GM19239 (cell line): ENCODE results near the gene ROBO1.
"Not testable (repeated sequence)": the region's sequence is repeated elsewhere in the genome, so short reads cannot be mapped to it uniquely, and the experiment has no call there.

Source experiments
- DNase-seq: peaks from one replicate; pipeline ENCODE4 v3.0.0; 2011; ENCODE audit warnings: low spot score; ENCODE audit not compliant: insufficient read length
- FAIRE-seq: peaks from 2 replicates; lab custom pipeline; 2011; peaks lifted over from hg19 to GRCh38; lab: Jason Lieb, UNC

ROBO1 gene

DNA sequence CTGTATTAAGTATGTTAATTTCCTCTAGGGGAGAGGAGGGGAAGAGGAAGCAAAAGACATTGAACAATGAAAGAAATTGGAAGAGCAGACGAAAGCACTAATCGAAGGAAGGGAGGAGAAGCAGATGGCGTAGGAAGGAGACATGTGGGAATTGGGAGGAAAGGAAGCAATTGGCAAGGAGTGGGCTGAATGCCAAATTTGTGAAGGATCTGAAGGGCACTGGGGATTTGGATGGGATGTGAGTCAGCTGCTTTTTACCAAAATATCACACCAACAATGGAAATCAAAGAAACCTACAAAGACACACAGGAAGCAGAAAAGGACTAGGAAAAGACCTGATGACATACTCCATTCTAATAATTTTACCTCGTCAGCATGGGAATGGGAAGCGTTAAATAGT lies 1029.8 kb downstream of the ROBO1 start:
- FAIRE-seq (no peak), DNase-seq (no peak)

- no peak for DNase-seq
- FAIRE-seq: no peak
These were observed 1030.9 kb downstream of the ROBO1 start for GRCh38 chr3:78736863-78737262.

DNA sequence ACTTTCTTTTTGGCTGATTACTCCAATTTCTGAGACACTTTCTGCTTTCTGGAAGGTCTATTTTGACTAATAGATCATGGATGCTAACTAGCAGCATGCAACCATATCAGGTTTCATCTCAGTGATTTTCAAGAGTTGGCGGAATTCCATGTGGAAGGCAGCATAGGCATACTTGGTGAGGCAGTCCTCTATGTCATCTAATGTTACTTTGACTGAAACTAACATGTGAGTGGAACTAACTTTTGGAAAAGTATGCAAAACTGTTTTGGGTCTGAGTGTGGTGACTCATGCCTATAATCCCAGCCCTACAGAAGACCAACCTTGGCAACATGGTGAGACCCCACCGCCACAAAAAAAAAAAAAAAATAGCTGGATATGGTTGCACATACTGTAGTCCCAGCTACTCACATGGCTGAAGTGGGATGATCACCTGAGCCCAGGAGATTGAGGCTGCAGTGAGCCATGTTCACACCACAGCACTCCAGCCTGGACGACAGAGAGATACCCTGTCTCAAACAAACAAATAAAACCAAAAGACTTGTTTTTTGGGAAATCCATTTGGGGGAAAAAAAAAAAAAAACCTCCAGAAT lies 1033.7 kb downstream of the ROBO1 start:
- FAIRE-seq: no peak

DNA sequence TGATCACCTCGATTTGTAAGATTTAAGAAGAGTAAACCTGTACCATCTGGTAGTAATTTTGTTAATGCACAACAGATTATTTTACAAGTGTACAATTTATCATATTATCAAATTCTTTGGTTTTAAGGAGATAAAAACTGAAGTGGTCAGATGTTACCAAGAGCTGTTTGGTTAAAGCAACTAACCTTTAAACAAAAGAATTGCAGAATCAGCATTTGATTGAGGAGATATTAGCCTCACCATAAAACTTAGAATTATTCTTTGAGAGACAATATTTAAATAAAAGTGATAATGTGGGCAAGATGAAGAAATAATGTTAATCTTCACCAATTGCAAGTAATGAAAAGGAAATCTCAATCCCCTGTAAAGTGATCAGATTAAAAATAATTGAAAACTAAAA lies 1034.9 kb downstream of the ROBO1 start:
- FAIRE-seq (no peak), DNase-seq (no peak)

More for the DNA sequence above, 1033.7 kb downstream of the ROBO1 start:
- DNase-seq: no peak

GRCh38 chr3:78732471-78732870 lies 1035.3 kb downstream of the ROBO1 start:
- no peak for DNase-seq
- no peak for FAIRE-seq

DNA sequence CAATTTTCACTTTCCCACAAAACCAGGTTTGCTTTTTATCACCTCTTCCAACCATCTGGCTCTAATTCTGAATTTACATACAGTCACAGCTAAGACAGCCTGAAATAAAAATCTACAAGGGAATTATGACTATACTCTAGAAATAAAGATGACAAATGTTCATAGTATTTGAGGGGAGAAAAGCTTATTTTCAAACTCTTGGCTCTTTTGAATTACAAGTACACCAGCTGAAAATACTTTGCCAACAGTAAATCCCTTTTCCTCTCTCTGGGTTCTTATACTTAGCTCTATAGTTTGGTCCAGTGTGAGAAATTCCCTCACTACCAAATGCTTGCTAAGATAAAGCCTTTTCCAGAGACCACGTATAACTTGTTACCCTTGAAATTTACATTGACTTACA lies 1037.9 kb downstream of the ROBO1 start:
- DNase-seq (no peak), FAIRE-seq (no peak)

DNA sequence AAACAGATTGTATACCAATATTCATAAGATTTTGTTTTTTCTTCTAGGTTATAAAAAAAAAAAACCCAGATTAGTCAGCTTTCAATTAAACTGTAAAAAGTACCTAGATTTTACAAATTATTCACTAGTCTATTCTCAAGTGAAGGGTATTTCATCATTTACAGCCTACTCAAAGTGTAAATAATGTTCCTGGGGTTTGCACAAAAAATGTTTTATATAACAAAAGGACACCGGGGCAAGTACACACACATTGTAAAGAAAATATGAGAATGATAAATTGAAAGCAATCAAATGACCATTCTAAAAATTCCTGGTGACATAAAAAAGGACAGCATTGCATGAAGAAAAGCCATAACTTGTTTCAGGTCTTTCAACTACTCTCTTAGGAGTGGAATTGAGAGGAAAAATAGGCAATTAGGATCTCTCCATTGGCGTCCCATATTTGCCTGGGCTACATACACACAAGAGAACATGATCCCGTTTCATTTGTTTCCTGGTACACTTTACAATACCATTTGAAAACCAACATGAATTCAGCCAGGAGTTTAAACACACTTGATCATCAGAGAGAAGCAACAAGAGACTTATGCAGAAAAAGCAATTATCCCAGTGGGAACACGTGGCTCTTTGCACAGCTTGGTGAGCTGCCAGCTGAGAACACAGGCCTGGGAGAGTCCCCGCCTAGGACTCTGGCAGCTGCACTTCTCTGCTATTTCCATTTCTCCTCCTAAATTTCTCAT lies 1039.2 kb downstream of the ROBO1 start:
- no peak for FAIRE-seq
- no peak for DNase-seq

DNA sequence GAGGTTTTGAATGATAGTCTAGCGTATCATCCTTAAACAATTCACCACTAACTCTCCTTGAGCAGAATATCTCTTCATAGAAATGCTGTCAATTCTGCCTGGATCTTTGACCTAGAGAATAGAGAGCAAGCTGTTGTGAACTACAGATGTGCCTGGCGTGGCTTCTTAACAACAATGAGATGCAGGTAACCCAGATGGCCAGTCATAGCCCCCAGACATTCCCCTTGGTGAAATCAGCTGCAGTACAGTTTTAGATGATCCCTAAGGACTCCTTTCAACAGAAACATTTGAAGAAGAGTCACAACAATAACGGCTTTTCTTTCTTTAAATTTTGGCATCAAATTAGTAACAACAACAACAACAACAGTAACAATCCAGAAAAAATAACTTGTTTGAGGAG lies 1041.3 kb downstream of the ROBO1 start:
- no peak for FAIRE-seq

GRCh38 chr3:78725703-78726246 lies 1042.0 kb downstream of the ROBO1 start:
- no peak for DNase-seq
- no peak for FAIRE-seq

More for the DNA sequence above, 1041.3 kb downstream of the ROBO1 start:
- no peak for DNase-seq

- FAIRE-seq (no peak), DNase-seq (no peak)
These were observed 1042.9 kb downstream of the ROBO1 start for GRCh38 chr3:78724859-78725258.

- not testable (repeated sequence) for FAIRE-seq, DNase-seq
These were observed 1043.4 kb downstream of the ROBO1 start for GRCh38 chr3:78724364-78724763.

- FAIRE-seq (no peak), DNase-seq (no peak)
These were observed 1045.8 kb downstream of the ROBO1 start for GRCh38 chr3:78721771-78722543.

- no peak for FAIRE-seq
These were observed 1049.1 kb downstream of the ROBO1 start for GRCh38 chr3:78718707-78719106.

DNA sequence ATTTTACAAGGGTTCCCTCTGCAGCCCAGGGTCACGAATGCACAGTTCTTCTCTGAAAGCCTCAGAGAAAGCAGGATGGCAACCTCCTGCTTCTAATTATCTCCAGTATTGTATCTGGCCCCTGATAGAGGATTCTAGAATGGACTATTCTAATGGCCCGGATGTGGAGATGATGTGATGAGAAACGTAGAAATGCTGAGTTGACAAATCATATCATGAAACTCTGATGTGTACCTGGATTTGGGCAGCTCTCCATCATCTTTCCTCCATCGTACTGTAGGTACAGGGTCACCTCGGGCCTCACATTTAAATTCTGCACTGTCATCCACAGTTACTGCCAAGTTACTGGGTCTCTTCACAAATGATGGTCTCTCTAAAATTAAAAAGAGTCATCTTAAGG lies 1050.8 kb downstream of the ROBO1 start:
- DNase-seq (no peak), FAIRE-seq (no peak)

More at GRCh38 chr3:78718707-78719106, 1049.1 kb downstream of the ROBO1 start:
- no peak for DNase-seq

- DNase-seq (no peak), FAIRE-seq (no peak)
These were observed 1054.9 kb downstream of the ROBO1 start for GRCh38 chr3:78712941-78713340.

- no peak for FAIRE-seq
- DNase-seq: no peak
These were observed 1055.5 kb downstream of the ROBO1 start for GRCh38 chr3:78712270-78712669.

- DNase-seq (no peak), FAIRE-seq (no peak)
These were observed 1059.2 kb downstream of the ROBO1 start for GRCh38 chr3:78708565-78709073.

GRCh38 chr3:78707609-78708008 lies 1060.2 kb downstream of the ROBO1 start:
- no peak for DNase-seq
- FAIRE-seq: no peak

- no peak for DNase-seq
- FAIRE-seq: no peak
These were observed 1060.8 kb downstream of the ROBO1 start for GRCh38 chr3:78706906-78707523.

DNA sequence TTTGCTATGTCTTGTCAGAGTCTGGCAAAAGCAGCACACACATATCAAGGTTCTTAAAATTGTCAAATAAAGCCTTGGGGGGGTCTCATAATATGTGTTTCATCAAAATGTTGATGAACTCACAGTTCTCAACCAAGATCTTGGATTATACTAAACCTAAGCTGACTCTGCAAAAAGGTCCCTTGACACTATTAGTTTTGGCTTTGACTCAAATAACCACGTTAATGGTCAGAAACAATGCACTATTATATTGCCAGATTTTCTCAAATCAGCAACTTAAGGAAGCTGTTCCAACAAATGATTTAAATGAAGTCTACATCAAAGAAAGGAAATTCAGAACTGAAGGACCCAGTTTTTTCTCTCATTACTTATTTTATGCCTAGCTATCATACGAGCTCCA lies 1063.9 kb downstream of the ROBO1 start:
- DNase-seq (no peak), FAIRE-seq (no peak)
